ENCODE measurements around the gene HTD2.
A peak's percentile ranks its signal among the peaks of the same experiment; 100 is the strongest.

The HTD2 gene

DNA sequence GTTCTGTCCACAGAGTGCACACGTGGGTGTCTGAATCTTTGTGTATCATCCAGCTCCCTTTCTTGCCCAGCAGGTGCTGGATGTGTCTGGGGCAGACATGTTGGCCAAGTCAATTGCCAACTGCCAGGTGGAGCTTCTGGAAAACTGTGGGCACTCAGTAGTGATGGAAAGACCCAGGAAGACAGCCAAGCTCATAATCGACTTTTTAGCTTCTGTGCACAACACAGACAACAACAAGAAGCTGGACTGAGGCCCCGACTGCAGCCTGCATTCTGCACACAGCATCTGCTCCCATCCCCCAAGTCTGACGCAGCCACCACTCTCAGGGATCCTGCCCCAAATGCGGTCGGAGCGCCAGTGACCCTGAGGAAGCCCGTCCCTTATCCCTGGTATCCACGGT lies 12.8 kb upstream of the HTD2 start:
- DNase-seq, result no peak

DNA sequence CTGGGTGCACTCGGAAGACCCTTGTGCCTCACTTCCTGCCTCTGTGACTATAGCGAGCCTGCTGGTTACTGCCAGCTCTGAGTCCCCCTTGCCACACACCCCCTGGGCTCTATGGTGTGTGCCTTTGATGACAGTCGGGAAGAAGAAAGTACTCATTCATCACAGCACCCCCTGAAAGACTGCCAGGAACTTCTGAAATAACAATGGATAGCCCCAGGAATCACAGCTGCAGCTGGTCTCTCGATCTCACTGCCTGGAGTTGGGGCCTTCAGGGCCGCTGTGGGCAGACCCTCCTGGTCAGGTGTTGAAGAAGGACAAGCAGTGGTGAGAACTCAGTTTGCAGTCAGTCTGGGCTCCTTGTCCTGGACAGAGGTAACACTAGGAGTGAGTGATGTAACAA lies 10.1 kb upstream of the HTD2 start:
- DNase-seq, result no peak

DNA sequence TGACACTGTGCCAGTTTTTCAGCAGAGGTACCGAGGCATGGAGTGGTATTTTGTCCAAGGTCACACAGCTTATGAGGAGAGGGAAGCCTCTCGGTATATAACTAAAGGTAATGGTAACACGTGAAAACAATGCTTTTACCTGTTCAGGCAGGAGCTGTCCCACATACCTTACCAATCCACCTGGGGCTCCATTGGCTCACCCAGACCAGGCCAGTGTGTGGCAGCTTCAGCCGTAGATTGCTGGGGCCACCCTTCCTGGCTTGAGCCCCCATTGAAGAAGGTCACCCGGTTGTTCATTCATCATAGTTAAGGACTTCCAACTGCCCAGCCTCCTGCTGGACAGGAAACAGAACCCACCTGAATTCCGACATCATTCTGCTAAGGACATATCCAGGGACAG lies 9.5 kb upstream of the HTD2 start:
- no peak for DNase-seq

DNA sequence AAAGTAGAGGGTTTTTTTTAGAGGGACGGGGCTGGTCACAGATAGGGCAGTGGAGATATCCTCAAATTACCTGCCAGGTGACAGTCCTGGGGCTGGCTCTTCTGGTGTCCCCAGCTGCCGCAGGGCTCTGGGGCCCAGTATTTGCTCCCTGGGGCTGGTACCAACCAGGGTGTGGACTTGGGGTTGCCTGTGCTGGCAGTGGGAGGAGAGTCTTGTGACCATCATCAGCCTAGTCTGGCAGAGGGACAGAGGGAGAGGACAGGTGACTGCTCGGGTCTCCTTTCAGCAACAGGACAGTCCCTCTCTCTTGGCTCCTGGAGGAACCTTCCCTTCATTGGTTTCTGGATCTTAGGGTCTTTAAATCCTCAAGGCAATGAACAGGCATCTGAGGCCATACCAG lies 8.1 kb upstream of the HTD2 start:
- no peak for DNase-seq

DNA sequence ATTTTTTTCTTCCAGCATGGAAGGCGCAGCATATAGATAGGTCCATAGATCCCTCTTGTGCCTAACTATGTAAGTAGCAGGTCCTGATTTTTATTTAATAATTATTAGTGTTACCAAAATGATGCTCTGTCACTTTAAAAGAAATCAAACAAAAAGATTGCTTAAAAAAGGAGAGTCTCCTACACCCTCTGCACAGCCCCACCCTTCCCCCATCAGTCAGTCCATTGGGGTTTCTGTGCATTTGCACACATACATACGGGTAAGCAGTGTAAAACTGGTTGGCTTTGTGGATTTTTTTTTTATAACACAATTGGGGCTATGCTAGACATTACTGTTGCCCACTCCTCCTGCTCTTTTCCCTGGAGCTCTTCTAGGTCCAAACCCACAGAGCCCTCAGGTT lies 7.2 kb upstream of the HTD2 start:
- DNase-seq, result no peak

DNA sequence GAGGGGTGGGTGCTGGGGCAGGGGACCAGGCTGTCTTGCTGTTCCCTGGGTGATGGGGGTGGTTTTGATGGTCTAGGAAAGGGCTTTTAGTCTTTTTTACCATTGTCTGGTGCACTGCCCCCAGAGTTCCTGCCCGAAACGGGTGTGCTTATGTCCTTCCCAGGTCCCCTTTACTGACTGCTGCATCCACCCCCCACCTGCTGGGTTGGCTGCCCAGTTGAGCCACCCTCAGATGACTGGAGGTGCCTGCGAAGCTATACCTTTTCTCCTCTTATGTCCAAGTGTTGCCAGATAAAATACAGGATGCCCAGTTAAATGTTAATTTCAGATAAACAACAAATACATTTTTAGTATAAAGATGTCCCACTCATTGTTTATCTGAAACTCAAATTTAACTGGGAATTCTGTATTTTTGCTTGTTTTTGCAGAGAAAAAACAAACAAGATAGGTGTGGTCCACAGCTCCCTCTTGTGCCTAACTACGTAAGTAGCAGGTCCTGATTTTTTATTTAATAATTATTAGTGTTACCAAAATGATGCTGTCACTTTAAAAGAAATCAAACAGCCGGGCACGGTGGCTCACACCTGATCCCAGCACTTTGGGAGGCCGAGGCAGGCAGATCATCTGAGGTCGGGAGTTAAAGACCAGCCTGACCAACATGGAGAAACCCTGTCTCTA lies 6.3 kb upstream of the HTD2 start:
- no peak for DNase-seq

DNA sequence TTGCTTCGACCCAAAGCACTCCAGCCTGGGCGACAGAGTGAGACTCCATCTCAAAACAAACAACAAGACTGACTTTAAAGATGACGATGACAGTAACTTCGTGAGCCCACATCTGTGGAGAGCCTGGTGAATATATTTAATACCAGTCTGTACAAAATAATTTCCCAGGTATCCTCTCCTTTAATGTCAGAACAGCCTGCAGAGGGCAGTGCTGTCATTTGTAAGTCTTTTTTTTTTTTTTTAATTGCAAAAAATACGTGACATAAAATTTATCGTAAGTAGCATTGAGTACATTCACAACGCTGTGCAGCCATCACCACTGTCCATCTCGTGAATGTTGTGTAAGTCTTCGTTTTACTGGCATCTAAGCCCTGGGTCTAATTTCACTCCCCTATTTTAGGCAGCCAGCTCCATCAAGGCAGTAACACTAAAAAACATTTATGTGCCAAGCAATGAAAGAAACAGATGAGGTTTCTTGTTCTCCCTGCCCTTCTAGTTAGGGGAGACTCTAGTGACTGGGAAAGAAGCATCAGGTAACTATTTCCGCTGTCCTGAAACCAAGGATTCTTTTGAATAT lies 1.4 kb downstream of the HTD2 start:
- peak; percentile 52 for DNase-seq

DNA sequence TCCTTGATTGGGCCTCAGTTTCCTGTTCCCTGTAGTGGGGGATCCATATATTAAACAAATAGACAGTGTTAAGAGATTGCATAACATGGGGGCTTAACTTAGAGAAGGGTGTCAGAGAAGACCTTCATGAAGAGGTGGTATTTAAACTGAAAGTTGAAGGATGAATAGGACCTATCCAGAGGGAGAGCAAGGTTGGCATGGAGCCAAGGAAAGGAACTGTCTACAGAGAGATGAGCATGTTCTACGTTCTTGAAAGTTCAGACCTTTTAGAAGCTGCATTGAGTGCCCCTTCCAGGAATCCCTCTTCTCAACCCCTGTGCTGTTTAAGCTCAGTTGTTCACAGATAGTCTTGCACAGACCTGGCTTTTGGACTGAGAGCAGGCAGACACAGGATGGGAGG lies 2.4 kb downstream of the HTD2 start:
- DNase-seq, result no peak

DNA sequence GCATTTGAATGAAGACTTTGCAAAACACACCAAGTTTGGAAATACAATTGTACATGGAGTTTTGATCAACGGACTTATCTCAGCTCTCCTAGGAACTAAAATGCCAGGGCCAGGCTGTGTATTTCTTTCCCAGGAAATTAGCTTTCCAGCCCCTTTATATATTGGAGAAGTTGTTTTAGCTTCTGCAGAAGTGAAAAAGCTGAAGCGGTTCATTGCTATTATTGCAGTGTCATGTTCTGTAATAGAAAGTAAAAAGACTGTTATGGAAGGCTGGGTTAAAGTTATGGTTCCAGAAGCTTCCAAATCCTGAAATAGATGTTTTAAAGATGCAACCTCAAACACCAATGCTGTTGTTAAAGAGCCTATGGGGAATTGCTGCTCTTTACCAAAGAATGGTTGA lies 11.5 kb downstream of the HTD2 start:
- no peak for DNase-seq

DNA sequence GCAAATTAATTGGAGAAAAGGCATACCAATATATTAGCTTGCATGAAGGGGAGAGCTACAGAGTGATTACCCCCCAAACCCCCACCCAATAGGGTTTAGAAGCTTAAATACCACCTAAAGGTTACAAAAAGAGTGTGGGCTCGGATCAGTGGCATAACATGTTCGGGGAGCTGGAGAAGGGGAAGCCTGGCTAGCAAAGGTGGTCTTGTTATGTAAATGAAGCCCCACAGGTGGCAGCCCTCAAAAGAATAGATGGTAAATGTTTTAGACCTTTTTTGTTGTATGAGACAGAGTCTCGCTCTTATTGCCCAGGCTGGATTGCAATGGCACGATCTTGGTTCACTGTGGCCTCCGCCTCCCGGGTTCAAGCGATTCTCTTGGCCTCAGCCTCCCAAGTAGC lies 15.5 kb downstream of the HTD2 start:
- no peak for DNase-seq

DNA sequence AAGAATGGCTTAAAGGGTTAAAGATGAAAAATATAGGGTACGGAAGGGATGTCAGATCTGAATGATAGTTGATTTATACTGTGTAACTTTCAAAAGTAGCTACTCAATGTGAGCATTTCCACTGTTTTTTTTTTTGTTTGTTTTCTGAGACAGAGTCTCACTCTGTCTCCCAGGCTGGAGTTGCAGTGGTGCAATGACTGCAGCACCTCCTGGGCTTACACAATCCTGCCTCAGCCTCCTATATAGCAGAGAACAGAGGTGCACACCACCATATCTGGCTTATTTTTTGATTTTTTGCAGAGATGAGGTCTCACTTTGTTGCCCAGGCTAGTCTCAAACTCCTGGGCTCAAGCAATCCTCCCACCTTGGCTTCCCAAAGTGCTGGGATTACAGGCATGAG lies 16.5 kb downstream of the HTD2 start:
- DNase-seq, result no peak

DNA sequence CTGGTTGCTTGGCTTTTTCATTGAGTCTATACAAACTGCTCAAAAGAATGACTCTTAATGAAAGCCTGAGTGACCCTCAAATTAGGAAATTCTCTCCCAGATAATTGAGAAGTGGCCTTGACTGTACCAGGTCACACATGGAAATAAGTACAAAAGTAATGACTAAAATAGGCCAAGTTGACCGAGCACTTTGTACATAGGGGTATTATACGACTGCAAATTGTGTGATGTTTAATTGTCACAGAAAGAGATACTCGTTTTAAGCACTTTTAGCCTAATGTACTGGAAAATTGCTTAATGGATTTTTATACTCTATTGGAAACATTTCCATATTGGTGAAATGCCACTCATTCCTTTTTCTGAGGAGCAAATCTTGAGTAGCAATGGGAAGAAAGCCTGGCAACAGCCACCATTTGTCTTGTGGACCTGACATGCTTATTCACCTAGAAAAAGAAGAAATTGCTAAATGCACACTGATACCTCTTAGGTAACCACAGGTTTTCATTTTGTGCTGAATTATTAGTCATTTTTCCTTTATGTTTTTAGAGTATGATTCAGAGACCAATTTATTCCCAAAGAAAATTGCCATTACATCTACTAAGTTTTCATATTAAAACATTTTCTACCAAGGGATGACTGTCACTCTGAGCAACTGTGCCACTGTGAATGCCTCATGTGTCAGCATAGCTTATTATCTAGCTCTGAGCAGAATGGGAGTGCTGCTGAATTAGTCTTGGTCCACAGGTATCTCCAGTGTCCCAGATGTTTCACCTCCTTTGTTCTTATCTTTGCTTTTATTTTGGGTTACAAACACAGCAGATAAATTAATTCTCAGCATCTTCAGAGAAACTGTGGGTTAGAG lies 17.4 kb downstream of the HTD2 start:
- peak; percentile 18 for DNase-seq

DNA sequence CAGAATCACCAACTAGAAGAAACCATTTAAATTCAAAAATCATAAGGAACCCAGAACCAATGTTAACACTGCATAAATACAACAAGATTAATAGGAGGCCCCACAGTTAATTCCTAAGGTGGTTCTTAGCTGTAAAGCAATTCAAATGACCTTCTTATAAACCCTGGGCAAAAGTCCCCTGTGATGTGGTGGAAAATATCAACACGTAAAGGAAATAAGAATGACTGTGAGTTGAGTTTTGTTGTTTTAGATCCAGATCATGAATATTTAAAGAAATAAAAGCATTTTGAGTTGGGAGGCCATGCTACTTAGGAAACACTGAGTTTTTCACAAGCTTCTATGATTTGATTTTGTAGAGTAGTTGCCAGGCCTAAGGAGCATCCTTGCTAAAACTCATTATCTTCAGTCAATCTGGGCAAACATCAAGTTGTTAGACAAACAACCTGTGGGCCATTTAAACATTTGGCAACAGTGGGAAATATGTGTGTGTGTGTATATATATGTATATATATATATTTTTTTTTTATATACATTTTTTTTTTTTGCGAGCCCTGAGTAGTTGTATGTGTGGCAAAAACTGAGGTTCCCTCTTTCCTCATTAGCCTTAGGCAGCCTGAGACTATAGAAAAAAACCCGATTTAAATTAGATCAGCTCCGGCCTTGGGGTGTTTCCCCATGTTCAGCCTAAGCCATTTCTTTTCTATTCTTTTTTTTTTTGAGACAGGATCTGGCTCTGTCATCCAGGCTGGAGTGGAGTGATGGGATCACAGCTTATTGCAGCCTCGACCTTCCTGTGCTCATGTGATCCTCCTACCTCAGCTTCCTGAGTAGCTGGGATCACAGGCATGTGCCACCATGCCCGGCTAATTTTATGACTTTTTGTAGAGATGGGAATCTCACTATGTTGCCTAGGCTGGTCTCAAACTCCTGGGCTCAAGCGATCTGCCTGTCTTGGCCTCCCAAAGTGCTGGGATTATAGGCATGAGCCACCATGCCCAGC lies 18.4 kb downstream of the HTD2 start:
- no peak for DNase-seq

DNA sequence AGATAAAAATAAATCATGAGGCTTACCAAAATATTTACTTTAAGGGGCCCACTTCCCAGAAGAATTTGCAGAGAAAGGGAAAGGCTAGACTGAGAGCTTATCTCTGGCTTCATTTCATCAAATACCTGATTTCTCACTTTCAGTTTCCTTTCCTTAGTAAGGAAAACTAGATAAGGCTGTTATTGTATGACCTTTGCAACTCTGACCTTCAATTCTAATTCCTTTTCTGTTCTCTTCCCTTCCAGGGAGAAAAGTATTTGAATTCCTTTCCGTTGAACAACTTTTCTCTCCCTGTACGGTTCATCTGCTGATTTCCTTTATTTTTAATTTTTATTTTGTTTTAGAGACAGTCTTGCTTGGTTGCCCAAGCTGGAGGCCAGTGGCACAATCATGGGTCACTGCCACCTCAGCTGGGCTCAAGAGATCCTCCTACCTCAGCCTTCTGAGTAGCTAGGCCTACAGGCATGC lies 19.2 kb downstream of the HTD2 start:
- DNase-seq, result no peak

DNA sequence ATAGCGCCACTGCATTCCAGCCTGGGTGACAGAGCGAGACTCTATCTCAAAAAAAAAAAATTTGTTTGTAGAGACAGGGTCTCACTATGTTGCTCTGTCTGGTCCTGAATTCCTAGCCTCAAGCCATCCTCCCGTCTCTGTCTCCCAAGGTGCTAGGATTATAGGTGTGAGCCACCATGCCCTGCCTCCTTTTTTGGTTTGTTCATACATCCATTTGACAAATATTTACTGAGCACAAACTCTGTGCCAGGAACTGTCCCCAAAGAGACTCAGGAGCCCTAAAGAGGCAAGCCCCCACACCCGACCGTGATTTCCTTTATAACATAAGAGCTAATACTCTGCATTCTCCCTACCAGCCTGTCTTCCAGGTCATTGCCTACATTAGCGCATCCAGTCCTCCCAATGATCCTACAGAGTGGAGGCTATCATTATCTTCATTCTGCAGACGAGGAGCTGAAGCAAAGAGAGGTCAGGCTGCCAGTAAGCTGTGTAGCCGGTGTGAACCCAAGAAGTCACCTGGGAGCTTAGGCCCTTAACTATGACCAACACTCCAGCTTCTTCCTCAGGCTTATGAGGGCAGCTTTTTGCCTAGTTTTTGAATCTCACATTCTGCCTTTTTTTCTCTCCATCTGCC lies 20.1 kb downstream of the HTD2 start:
- no peak for DNase-seq

DNA sequence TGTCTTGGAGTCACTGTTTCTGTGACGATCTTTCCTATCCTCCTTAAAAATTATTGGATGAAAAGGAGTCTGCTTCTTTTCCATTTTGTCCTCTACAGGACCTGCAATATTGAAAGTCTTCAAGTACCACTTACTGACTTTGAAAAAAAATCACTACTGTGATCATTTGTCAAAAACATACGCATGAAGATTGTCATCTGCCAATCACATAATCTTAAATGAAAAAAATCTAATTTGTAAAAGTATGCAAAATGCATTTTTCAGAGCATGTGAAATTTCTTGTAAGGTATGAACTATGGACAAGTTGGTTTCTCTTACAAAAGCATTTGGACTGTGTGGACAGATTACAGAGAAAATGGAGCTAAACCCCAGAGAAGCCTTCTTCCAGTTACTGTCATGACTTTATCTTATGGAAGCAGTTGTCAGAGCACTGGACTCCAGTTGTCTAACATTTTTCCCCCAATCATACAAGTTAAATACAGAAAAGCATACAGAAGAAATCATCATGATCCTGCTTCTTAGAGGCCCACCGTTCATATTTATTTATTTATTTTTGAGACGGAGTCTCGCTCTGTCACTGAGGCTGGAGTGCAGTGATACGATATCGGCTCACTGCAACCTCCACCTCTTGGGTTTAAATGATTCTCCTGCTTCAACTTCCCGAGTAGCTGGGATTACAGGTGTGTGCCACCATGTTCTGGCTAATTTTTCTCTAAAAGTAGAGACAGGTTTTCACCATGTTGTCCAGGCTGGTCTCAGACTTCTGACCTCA lies 23.0 kb downstream of the HTD2 start:
- DNase-seq, result no peak

DNA sequence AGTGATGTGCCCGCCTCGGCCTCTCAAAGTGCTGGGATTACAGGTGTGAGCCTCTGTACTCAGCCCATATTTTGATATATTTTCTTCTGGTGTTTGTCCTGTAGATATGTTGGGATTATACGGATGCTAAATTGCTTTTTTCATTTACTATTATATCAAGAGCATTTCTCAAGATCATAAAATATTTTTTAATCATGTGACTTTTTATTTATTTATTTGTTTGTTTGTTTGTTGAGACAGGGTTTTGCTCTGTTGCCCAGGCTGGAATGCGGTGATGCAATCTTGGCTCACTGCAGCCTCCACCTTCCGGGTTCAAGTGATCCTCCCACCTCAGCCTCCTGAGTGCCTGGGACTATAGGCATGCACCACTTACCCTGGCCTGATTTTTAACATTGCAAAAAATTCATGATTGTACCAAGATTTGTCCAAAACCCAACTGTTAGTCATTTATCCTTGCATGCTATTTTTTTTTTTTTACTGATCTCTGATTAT lies 23.6 kb downstream of the HTD2 start:
- DNase-seq, result no peak

DNA sequence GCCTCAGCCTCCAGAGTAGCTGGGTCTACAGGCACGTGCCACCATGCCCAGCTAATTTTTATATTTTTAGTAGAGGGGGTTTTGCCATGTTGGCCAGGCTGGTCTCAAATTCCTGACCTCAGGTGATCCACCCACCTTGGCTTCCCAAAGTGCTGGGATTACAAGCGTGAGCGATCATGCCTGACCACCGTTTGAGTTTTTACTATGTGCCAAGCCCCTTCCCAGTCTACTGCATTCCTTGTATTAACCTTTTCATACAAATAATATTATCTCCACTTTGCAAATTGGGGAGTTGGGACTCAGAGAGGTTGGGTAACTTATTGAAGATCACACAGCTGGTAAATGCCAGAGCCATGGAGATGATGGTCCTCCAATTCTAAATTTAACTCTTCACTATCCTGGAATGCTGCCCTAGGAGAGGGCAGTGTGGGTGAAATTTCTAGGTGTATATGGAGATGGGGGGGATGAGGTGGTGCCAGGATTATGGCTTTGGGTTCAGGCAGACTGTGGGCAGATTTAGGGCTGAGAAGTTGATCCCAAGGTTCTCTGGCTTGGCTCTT lies 25.4 kb downstream of the HTD2 start:
- no peak for DNase-seq

DNA sequence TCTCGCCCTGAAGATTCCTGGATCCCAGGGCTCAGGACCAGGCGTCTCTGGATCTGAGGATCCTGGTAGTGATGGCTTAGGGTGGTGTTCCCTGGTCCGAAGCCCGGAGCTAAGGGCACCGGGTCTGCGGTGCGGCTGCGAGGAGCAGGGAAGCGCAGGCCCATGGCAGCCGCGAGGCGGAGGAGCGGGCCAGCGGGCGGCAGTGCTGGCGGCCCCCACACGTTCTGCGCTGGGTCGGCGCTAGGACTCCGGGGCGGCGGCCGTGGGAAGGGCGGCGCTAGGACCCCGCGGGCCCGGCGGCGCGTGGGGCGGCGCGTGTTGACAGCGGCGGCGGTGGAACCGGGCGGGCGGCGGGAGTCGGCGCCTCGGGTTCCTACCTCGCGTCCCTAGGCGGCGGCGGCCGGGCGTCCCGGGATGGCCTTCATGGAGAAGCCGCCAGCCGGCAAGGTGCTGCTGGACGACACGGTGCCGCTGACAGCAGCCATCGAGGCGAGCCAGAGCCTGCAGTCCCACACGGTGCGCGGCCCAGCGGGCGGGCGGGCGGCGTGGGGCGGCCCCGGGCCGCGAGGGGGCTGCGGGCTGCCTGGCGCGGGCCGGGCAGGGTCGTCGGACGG lies 26.4 kb downstream of the HTD2 start, which contains the start of gene PXK:
Gene PXK, plus strand, starts transcription at position 318 of the 614 bp plus-strand sequence. Its CDS starts 97 bp downstream, at position 415.
- DNase-seq, result peak; percentile 85
